Stimulated activated effector memory CD8-positive, alpha-beta T cell treated with anti-CD3 and anti-CD28 coated beads, Interleukin-12 subunit alpha, Interleukin-12 subunit beta, amount 100 ng/mL, for 72 hours (primary cell): Measurements from ENCODE around the gene CLIC5.

Experiments used
- ATAC-seq: fragments of 150-1000 bp; cut with Tn5 transposase; 2 replicates; pipeline ENCODE4 v1.10.0; 2021
- DNase-seq, 2 donors: peaks; one replicate each; pipeline ENCODE4 v3.0.0; 2021 to 2022; ENCODE audit warnings: low spot score in 2 of 2
- H3K27ac Mint-ChIP-seq: one replicate; pipeline ENCODE4 v1.8.0; 2022; ENCODE audit warnings: mild to moderate bottlenecking, mixed read lengths
- H3K36me3 Mint-ChIP-seq: one replicate; pipeline ENCODE4 v1.8.0; 2022; ENCODE audit warnings: mild to moderate bottlenecking, mixed read lengths
- H3K4me1 Mint-ChIP-seq: one replicate; pipeline ENCODE4 v1.8.0; 2022; ENCODE audit warnings: mixed read lengths
- H3K4me3 Mint-ChIP-seq: one replicate; pipeline ENCODE4 v1.8.0; 2022; ENCODE audit warnings: mild to moderate bottlenecking, mixed read lengths
- H3K9me3 Mint-ChIP-seq: one replicate; pipeline ENCODE4 v1.8.0; 2022; ENCODE audit warnings: mixed read lengths

Gene CLIC5

DNA sequence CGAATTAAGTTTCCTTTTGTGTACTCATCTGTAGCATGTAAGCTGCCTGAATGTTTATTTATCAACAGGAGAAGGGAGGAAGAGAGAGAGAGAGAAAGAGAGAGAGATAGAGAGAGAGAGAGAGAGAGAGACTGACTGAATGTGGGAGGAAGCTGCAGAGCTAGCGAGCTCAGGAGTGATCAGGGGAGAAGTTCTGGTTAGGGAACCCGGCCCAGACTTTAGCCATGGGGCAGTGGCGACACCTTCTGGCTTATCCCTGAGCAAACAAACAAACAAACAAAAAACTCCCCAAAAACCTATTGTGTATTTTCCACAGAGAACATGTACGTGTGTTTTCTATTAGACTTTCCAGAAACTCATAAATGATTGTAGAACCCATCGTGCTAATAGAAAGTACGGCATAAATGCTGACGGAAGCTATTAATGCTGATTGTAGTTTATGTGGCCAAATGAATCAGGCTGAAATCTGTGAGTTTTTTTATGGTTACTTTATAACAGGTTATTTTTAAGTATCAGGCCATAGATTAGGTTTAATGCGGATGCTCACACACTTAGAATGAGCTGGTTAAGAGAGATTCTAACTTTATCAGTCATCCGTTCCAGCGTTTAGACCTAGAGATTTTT lies 92.8 kb downstream of the CLIC5 start:
- peak; percentile 16 for ATAC-seq
- Mint-ChIP-seq H3K9me3 (no peaks in the 10 kb centered on the region), H3K4me1 (peaks cover 52% of the 10 kb centered on the region), H3K36me3 (no peaks in the 10 kb centered on the region), H3K4me3 (peak overlapping the region; percentile 44), H3K27ac (peak overlapping the region; percentile 97)
- DNase-seq, result peak; percentile 35 to 77

DNA sequence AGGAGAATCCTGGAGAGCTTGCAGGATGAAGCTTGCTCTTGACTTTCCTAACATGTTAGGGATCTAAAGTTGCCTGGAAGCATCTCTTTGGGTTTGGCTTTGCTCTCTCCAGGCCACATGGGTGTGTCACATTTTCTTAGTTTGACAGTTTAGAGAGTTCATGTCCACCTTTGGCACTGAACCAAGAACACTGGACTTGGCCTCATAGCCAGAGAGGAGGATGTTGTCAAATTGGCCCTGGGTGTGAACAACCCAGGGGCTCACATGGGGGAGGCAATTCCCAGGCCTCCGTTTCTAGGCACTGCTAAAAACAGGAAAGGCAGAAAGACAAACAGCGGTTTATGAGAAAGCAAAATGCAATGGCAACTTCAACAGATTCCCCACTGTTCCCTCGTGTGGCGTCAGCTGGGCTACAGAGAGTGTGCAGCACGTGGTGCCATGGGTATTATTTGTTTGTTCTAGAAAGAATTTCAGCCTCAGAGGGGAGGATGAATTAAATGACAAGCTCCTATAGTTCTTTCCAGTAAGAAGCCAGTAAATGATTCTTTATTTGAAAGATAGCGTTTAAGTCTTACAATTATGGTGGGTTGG lies 93.9 kb downstream of the CLIC5 start:
- H3K9me3 Mint-ChIP-seq, result no peaks in the 10 kb centered on the region
- peaks cover 44% of the 10 kb centered on the region for H3K4me1 Mint-ChIP-seq
- DNase-seq (no peak), ATAC-seq (no peak)
- no peaks in the 10 kb centered on the region for H3K36me3 Mint-ChIP-seq
- H3K4me3 Mint-ChIP-seq, result peak overlapping the region; percentile 34
- H3K27ac Mint-ChIP-seq, result peak overlapping the region; percentile 97

DNA sequence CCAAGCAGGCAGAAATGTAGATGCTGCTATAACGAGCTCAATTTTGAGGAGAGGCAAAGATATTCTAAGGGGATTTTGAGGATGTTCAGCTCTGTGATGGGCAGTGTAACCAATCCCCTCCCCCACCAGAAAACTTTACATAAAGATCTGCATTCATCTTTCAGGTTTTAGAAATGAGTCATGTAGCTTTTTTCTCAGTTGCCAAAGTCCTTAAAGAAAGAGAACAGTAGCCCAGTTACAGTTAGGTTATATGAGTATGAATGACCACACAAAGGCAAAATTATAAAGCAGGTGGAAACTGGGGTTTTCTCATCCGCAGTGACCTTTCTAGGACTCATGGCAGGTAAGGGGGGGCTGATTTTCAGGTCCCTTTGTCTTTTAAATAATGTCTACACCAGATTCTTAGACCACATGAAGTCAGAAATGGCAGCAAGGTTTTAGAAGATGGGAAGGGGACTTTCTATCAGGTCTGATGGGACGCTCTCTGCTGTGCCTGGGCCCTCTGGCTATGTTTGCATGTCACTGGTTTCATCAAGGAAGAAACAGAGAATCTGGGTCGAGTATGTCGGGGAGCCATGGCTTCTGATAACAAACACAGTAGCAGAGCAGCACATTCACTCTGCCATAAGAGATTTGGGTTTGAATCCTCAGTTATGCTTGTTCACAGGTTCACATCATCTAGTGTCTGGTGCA lies 94.7 kb downstream of the CLIC5 start:
- Mint-ChIP-seq H3K9me3 (no peaks in the 10 kb centered on the region), H3K4me1 (peaks cover 41% of the 10 kb centered on the region), H3K4me3 (peak overlapping the region; percentile 34), H3K36me3 (no peaks in the 10 kb centered on the region), H3K27ac (peak overlapping the region; percentile 97)
- ATAC-seq (peak; percentile 6), DNase-seq (peak in 1 of 2 donors; percentile 58)

DNA sequence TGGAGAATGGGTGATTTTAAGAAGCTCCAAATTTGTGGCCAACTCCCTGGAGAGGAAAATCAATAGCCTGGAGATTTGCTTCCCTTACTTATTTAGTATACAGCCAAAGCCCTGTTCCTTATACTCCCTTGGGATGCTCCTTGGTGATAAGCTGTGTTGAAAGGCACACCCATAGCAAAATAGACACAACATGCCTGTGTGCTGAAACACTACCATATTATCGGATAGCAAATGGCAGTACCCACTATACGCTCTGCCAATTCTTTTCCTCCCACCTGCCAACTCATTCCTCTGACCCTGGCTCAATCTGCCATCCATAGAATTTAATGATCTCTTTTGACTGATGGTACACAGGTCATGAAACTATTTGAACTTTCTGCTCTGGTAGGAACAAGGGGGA lies 98.2 kb downstream of the CLIC5 start:
- ATAC-seq, result no peak
- H3K36me3 Mint-ChIP-seq, result no peaks in the 10 kb centered on the region

DNA sequence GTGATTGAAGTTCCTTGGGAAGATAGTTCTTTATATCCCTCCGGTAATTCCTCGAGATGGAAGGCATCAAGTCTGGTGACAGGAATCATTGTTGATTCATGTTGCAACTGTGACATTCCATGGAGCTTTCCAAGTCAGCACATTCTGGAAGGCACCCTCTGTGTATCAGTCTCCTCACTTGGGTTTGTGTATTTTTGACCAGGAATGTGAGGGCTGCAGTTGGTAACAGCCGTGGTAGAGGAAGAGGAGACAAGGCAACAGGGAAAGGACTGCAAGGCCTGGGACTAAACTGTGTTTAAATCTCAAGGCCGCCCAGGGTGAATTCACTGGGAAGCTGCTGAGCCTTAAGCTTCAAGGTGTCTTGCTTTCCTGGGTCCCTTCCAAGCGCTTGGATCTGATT lies 99.0 kb downstream of the CLIC5 start:
- H3K4me3 Mint-ChIP-seq, result no peak overlapping the region
- H3K4me1 Mint-ChIP-seq, result peaks cover 17% of the 10 kb centered on the region
- H3K36me3 Mint-ChIP-seq, result no peaks in the 10 kb centered on the region
- H3K27ac Mint-ChIP-seq, result no peak overlapping the region
- no peaks in the 10 kb centered on the region for H3K9me3 Mint-ChIP-seq
- DNase-seq, result no peak
- no peak for ATAC-seq

More for the DNA sequence above, 98.2 kb downstream of the CLIC5 start:
- no peak overlapping the region for H3K4me3 Mint-ChIP-seq
- H3K27ac Mint-ChIP-seq, result no peak overlapping the region
- DNase-seq, result no peak
- H3K9me3 Mint-ChIP-seq, result no peaks in the 10 kb centered on the region
- H3K4me1 Mint-ChIP-seq, result peaks cover 22% of the 10 kb centered on the region

DNA sequence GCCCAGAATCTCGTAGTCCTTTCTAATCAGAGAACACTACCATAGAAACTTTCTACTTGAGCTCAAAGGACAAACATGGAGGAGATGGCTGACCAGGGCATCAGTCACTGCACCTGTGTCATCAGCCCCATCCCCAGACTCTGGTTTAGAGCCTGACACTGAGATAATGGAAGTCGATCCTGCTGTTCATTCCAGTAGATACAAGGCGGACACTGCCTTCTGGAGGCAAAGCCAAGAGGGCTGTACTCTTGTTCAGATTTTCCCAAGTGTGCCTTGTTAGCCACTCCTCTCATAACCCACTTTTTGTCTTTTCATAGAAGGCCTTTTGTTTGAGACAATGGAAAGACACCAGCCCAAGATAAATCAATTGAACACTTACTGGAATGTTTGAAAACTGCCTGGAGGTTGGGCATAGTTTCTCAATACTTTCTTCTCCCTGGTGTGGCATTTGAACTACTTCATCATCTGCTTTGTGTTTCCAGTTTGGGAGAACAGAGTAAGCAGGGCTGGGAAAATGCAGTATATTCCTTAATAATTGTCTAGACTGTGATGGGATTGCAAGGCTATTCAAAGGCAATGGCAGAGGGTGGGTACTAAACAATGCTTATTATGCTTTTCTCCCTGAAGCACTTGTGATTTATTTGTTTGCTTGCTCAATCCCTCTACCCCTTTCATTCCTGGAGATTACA lies 99.7 kb downstream of the CLIC5 start:
- H3K4me1 Mint-ChIP-seq, result peaks cover 10% of the 10 kb centered on the region
- H3K27ac Mint-ChIP-seq, result no peak overlapping the region
- H3K9me3 Mint-ChIP-seq, result no peaks in the 10 kb centered on the region
- no peak for DNase-seq
- ATAC-seq, result no peak
- H3K4me3 Mint-ChIP-seq, result no peak overlapping the region
- H3K36me3 Mint-ChIP-seq, result no peaks in the 10 kb centered on the region

DNA sequence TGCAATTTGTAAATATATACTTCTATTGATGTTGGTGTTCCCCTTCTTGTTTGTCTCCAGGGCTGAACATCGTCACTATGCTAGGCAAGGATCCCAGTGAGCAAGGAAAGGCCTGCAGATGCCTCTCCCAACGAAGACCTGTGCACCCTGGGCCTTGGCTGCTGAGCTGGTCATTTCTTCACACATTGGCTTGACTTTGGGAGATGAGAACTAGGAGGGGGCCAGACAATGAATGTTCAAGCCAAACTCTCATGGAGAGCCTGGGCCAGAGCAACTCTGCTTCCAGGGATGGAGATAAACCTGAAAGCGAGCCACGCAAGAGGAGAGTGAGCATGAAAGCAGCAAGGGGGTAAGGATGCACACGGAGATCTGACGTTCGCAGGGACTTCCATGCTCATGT lies 104.0 kb downstream of the CLIC5 start:
- DNase-seq, result no peak
- H3K27ac Mint-ChIP-seq, result no peak overlapping the region
- no peak overlapping the region for H3K4me3 Mint-ChIP-seq
- H3K9me3 Mint-ChIP-seq, result no peaks in the 10 kb centered on the region
- H3K4me1 Mint-ChIP-seq, result no peaks in the 10 kb centered on the region
- no peak for ATAC-seq
- H3K36me3 Mint-ChIP-seq, result no peaks in the 10 kb centered on the region

DNA sequence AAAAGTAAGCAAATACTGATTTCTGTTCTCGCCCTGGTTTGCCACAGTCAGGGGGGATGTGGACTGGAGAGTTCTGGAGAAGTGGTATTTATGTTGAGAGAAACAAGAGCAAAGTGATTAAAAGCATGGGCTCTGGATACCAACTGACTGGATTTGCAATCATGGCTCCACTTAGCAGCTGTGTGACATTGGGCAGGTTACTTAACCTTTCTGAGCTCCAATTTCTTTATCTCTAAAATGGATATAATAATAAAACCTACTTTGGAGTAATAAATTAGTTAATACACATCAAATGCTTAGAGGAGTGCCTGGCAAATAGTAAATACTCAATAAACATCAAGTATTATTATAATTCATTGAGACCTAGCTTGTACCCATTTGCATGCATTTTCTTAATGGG lies 111.7 kb downstream of the CLIC5 start:
- no peak for DNase-seq
- Mint-ChIP-seq H3K4me3 (no peak overlapping the region), H3K4me1 (no peaks in the 10 kb centered on the region), H3K27ac (no peak overlapping the region), H3K36me3 (no peaks in the 10 kb centered on the region), H3K9me3 (no peaks in the 10 kb centered on the region)
- ATAC-seq, result no peak

DNA sequence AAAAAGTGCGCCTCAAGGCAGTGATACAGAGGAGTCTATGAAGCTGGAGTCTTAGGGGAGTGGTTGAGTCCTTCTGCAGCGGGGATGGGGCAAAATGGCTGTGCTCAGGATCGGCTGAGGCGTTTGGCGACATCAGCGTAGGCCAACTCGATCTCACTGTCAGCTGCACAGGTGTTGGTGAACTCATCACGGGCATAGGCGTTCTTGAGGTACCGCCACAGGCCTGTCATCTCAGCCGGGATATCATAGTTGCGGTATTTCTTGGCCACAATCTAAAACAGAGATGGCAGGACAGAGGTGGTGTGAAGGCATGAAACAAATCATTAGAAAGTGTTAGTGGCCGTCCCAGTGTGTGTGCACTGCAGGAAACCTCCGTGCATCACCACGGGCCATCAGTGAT lies 112.7 kb downstream of the CLIC5 start:
- no peak overlapping the region for H3K27ac Mint-ChIP-seq
- no peaks in the 10 kb centered on the region for H3K9me3 Mint-ChIP-seq
- H3K4me1 Mint-ChIP-seq, result peaks cover 2% of the 10 kb centered on the region
- DNase-seq (peak in 1 of 2 donors; percentile 23), ATAC-seq (no peak)
- H3K4me3 Mint-ChIP-seq, result no peak overlapping the region
- H3K36me3 Mint-ChIP-seq, result no peaks in the 10 kb centered on the region

DNA sequence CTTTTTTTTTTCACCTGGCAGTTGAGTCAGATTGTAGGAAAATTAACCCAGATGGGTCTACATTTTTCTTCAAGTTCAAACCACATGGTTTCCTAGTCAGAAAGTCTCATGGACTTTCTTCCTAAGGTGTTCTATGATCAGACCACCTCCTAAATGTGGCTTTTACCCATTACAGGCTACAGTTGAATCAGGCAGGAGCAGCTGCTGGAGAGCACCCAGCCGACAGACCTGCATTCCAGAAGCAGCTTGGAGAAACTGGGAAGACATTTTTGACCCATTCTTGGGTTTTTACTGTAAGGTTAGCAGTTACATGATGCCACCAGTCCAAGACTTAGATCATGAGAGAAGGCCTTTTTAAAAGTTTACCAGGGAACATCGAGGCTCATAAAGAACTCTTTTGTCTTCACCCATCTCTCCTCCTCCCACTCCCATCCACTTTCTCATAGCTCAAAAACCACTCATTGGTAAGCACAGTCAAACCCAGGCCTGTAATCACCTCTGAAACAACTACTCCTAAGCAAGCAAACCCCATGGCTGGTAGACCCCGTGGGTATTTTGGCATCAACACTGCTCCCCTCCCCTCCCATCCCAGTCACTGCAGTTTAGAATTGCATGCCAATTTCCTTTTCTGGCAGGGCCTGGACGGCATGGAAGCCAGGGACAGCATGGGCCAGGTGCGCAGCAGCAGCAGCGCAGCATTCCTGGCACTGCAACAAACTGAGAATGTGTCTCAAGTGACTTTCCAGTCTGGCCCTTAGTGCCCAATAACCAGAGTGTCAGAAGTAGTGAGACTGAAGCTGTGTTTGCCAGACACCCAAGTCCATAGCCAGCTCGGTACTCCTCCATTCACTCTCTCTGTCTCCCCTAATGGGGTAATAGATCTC lies 113.7 kb downstream of the CLIC5 start:
- Mint-ChIP-seq H3K27ac (no peak overlapping the region), H3K36me3 (no peaks in the 10 kb centered on the region), H3K4me1 (peaks cover 12% of the 10 kb centered on the region), H3K4me3 (no peak overlapping the region), H3K9me3 (no peaks in the 10 kb centered on the region)
- no peak for ATAC-seq
- no peak for DNase-seq

DNA sequence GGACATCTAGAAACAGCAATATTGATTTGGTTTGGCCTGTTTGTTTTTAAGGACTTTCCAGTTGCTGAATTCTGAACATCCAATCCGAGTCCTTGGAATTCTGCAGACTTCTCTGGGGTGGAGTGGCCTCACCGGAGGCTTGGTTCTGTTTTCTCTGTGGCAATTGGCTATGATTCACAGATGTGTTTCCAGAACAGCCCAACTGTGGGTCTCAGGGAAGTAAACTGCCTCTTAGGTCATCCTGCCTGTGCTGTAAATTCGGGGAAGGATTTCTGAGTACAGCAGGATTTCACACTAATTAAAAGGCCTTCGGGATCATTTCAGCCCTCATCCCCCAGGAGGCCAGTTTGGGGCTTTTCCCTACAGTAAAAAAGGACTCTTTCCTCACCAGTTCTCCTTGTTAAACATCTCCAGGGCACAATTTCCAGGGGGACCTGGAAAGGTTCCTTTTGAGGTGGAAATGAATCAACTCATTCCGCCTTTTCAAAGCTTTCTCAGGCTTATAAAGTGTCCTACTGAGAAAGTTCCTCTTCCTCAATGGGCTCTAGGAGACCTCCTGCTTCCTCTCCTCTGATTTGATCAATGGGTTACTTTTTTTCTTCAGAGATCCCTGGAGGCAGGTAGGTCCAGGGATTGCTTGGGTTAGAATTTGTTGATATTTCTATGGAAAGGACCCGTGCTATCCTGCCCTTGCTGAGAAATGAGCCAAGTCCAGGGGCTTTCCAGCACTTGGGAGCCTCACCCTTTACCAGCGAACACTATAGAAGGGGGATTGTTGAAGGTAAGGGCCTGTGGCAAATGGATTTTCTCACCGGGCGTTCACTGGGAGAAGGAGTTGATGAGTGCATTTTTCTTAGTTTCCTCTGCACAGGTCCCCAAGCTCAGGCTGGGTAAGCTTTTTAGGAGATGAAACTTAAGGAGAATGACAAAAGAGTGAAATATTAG lies 114.6 kb downstream of the CLIC5 start:
- no peak overlapping the region for H3K4me3 Mint-ChIP-seq
- H3K27ac Mint-ChIP-seq, result no peak overlapping the region
- no peak for DNase-seq
- H3K9me3 Mint-ChIP-seq, result no peaks in the 10 kb centered on the region
- no peak for ATAC-seq
- H3K36me3 Mint-ChIP-seq, result no peaks in the 10 kb centered on the region
- peaks cover 18% of the 10 kb centered on the region for H3K4me1 Mint-ChIP-seq

DNA sequence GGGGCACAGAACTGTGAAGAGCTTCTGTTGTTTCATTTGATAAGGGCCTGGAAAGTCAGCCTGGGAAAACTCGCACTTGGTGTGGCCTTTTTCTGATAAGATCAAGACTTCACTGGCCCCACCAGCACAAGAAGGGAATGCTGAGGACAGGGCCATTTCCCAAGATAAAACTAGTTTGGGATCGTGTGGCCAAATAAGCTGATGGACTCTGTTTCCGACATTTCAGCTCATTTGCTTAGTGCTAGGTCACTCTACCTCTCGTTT lies 116.0 kb downstream of the CLIC5 start:
- no peak overlapping the region for H3K4me3 Mint-ChIP-seq
- H3K27ac Mint-ChIP-seq, result no peak overlapping the region
- no peak for ATAC-seq
- H3K36me3 Mint-ChIP-seq, result no peaks in the 10 kb centered on the region
- H3K9me3 Mint-ChIP-seq, result no peaks in the 10 kb centered on the region
- H3K4me1 Mint-ChIP-seq, result peaks cover 27% of the 10 kb centered on the region
- DNase-seq, result no peak

DNA sequence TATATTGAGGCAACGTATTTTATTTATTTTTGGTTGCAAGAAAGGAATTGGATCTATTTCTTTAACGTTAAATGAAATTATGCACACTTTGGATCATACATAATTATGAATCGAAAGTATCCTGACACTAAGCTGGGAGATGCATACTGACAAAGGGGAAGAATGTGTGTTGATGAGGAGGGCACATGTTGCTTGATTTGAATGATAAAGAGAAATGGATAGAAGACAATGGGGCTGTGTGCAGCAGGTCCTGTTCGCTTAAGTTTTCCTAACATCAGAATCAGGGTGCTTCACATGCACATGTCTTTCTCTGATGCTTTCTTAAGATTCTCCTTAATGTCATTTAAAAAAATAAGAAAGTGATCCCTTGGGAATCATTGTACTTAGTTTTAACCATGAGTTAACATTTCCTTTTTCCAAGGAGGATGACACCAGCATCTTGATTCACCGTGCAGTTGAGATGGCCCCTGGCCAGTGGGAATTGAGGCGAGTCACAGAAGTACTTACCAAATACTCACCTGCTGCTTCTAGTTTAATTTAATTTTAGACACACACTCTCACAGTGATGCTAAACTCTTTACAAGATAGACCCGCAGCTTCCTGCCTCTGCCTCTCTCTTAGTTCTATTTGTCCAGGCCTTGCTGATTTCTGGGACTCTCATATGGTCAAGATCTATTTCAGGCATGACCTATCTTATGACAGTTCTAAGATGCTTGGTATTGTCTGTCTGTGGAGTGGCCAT lies 116.5 kb downstream of the CLIC5 start:
- Mint-ChIP-seq H3K4me3 (no peak overlapping the region), H3K36me3 (no peaks in the 10 kb centered on the region), H3K4me1 (peaks cover 27% of the 10 kb centered on the region), H3K27ac (no peak overlapping the region), H3K9me3 (no peaks in the 10 kb centered on the region)
- ATAC-seq (no peak), DNase-seq (no peak)
